ENCODE results near the gene CFAP68. TPM values are rescaled to one million over a fixed set of nuclear protein-coding genes. Genes with fewer than 3 reads are reported as not detected.

CFAP68 gene
- total and polyA plus RNA-seq, 5 donors from 2014 or later, result 8.3 to 44.6 (median 26.6) TPM

DNA sequence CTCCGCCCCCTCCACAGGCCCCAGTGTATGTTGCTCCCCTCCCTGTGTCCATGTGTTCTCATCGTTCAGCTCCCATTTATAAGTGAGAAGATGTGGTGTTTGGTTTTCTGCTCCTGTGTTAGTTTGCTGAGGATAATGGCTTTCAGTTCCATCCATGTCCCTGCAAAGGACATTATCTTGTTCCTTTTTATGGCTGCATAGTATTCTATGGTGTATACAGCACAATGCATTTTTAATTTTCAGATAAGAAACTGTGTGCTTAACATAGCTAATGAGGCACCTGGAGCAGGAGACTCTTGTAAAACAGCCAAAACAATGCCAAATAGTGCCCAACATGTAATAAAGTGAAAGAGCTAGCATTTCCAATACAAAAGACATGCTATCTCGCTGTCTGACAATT lies 29.7 kb upstream of the CFAP68 start:
- Mint-ChIP-seq H3K9me3 (no peaks in the 10 kb centered on the region), H3K4me1 (peaks cover 0 to 3% (median 1%) of the 10 kb centered on the region in 4 donors), H3K27me3 (no peaks in the 10 kb centered on the region), H3K4me3 (no peak overlapping the region), H3K36me3 (peaks cover 40% of the 10 kb centered on the region), H3K27ac (no peak overlapping the region)
- DNase-seq (no peak), ATAC-seq (ENCODE audit: low read depth in 2 of 2) (no peak)
- H3K4me3 ChIP-seq (ENCODE audit: low read depth, low read length), result no peak overlapping the region
- no peaks in the 10 kb centered on the region for H3K27me3 ChIP-seq (ENCODE audit: control insufficient read depth, insufficient read depth, low read length)
- no peaks in the 10 kb centered on the region for H3K4me1 ChIP-seq (ENCODE audit: control insufficient read depth, insufficient read depth, low read length, poor library complexity, severe bottlenecking)
- no peak overlapping the region for H3K27ac ChIP-seq (ENCODE audit: insufficient read depth, low read length, poor library complexity, severe bottlenecking)
- H3K9me3 ChIP-seq (ENCODE audit: control insufficient read depth in 2 of 2, low read length in 2 of 2), result no peaks in the 10 kb centered on the region
- peaks cover 45% of the 10 kb centered on the region for H3K36me3 ChIP-seq (ENCODE audit: control insufficient read depth, insufficient read depth, low read length)

DNA sequence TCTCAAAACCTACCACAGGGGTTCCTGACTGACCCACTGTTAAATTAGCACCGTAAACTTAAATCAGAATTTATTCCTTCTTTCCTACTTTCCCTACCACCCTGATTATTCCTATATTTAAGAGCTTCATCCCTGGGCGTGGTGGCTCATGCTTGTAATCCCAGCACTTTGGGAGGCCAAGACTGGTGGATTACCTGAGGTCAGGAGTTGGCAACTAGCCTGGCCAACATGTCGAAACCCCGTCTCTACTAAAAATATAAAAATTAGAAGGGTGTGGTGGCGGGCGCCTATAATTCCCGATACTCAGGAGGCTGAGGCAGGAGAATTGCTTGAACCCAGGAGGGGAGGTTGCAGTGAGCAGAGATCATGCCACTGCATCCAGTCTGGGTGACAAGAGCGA lies 28.3 kb upstream of the CFAP68 start:
- no peak overlapping the region for H3K4me3 ChIP-seq (ENCODE audit: low read depth, low read length)
- H3K4me1 Mint-ChIP-seq, result peaks cover 0 to 4% (median 1%) of the 10 kb centered on the region in 4 donors
- H3K9me3 Mint-ChIP-seq, result no peaks in the 10 kb centered on the region
- H3K9me3 ChIP-seq (ENCODE audit: control insufficient read depth in 2 of 2, low read length in 2 of 2), result no peaks in the 10 kb centered on the region
- H3K27me3 ChIP-seq (ENCODE audit: control insufficient read depth, insufficient read depth, low read length), result no peaks in the 10 kb centered on the region
- H3K27me3 Mint-ChIP-seq, result no peaks in the 10 kb centered on the region
- H3K36me3 Mint-ChIP-seq, result peaks cover 47% of the 10 kb centered on the region
- DNase-seq (no peak), ATAC-seq (ENCODE audit: low read depth in 2 of 2) (no peak)
- peaks cover 43% of the 10 kb centered on the region for H3K36me3 ChIP-seq (ENCODE audit: control insufficient read depth, insufficient read depth, low read length)
- H3K27ac ChIP-seq (ENCODE audit: insufficient read depth, low read length, poor library complexity, severe bottlenecking), result no peak overlapping the region
- no peak overlapping the region for H3K4me3 Mint-ChIP-seq
- no peaks in the 10 kb centered on the region for H3K4me1 ChIP-seq (ENCODE audit: control insufficient read depth, insufficient read depth, low read length, poor library complexity, severe bottlenecking)
- H3K27ac Mint-ChIP-seq, result no peak overlapping the region

- Mint-ChIP-seq H3K27me3 (no peaks in the 10 kb centered on the region), H3K36me3 (peaks cover 47% of the 10 kb centered on the region), H3K4me3 (no peak overlapping the region), H3K9me3 (no peaks in the 10 kb centered on the region), H3K27ac (no peak overlapping the region), H3K4me1 (peaks cover 0 to 4% (median 1%) of the 10 kb centered on the region in 4 donors)
- DNase-seq (no peak), ATAC-seq (ENCODE audit: low read depth in 2 of 2) (no peak)
- Histone ChIP-seq H3K4me1 (ENCODE audit: control insufficient read depth, insufficient read depth, low read length, poor library complexity, severe bottlenecking) (no peaks in the 10 kb centered on the region), H3K9me3 (ENCODE audit: control insufficient read depth in 2 of 2, low read length in 2 of 2) (no peaks in the 10 kb centered on the region), H3K27me3 (ENCODE audit: control insufficient read depth, insufficient read depth, low read length) (no peaks in the 10 kb centered on the region), H3K27ac (ENCODE audit: insufficient read depth, low read length, poor library complexity, severe bottlenecking) (no peak overlapping the region), H3K4me3 (ENCODE audit: low read depth, low read length) (no peak overlapping the region), H3K36me3 (ENCODE audit: control insufficient read depth, insufficient read depth, low read length) (peaks cover 38% of the 10 kb centered on the region)
Observed at GRCh38 chr11:111851636-111852035, 27.7 kb upstream of the CFAP68 start.

DNA sequence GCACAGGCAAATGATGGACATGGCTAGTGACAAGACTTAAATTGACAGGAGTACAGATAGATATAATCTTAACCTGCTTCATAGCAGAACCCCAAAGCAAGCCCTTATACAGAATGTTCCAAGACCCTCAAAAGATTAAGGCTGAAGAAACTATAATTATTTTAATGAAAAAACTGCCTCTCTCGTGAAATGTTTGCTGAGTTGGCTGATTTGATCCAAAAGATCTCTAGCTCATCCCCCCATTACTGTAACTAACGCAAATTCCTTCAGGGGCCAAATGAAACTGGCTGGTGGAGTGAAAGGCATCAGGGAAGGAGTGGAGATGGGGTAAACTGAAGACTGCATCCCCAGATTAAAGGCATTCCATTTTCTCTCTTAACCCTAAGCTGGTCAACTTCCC lies 27.2 kb upstream of the CFAP68 start:
- no peaks in the 10 kb centered on the region for H3K4me1 ChIP-seq (ENCODE audit: control insufficient read depth, insufficient read depth, low read length, poor library complexity, severe bottlenecking)
- H3K4me1 Mint-ChIP-seq, result peaks cover 0 to 4% (median 1%) of the 10 kb centered on the region in 4 donors
- DNase-seq, result no peak
- no peaks in the 10 kb centered on the region for H3K27me3 ChIP-seq (ENCODE audit: control insufficient read depth, insufficient read depth, low read length)
- no peak for ATAC-seq (ENCODE audit: low read depth in 2 of 2)
- no peaks in the 10 kb centered on the region for H3K27me3 Mint-ChIP-seq
- H3K27ac Mint-ChIP-seq, result no peak overlapping the region
- peaks cover 39% of the 10 kb centered on the region for H3K36me3 ChIP-seq (ENCODE audit: control insufficient read depth, insufficient read depth, low read length)
- no peaks in the 10 kb centered on the region for H3K9me3 Mint-ChIP-seq
- no peak overlapping the region for H3K27ac ChIP-seq (ENCODE audit: insufficient read depth, low read length, poor library complexity, severe bottlenecking)
- peaks cover 48% of the 10 kb centered on the region for H3K36me3 Mint-ChIP-seq
- no peak overlapping the region for H3K4me3 ChIP-seq (ENCODE audit: low read depth, low read length)
- H3K9me3 ChIP-seq (ENCODE audit: control insufficient read depth in 2 of 2, low read length in 2 of 2), result no peaks in the 10 kb centered on the region
- H3K4me3 Mint-ChIP-seq, result no peak overlapping the region

- peaks cover 53% of the 10 kb centered on the region for H3K36me3 Mint-ChIP-seq
- H3K9me3 Mint-ChIP-seq, result no peaks in the 10 kb centered on the region
- H3K27ac Mint-ChIP-seq, result no peak overlapping the region
- H3K4me3 ChIP-seq (ENCODE audit: low read depth, low read length), result no peak overlapping the region
- peaks cover 61% of the 10 kb centered on the region for H3K36me3 ChIP-seq (ENCODE audit: control insufficient read depth, insufficient read depth, low read length)
- ATAC-seq (ENCODE audit: low read depth in 2 of 2) (no peak), DNase-seq (no peak)
- H3K4me1 Mint-ChIP-seq, result peaks cover 0 to 5% (median 2%) of the 10 kb centered on the region in 4 donors
- no peak overlapping the region for H3K4me3 Mint-ChIP-seq
- H3K27me3 Mint-ChIP-seq, result no peaks in the 10 kb centered on the region
- H3K27me3 ChIP-seq (ENCODE audit: control insufficient read depth, insufficient read depth, low read length), result no peaks in the 10 kb centered on the region
- no peaks in the 10 kb centered on the region for H3K4me1 ChIP-seq (ENCODE audit: control insufficient read depth, insufficient read depth, low read length, poor library complexity, severe bottlenecking)
- no peak overlapping the region for H3K27ac ChIP-seq (ENCODE audit: insufficient read depth, low read length, poor library complexity, severe bottlenecking)
- H3K9me3 ChIP-seq (ENCODE audit: control insufficient read depth in 2 of 2, low read length in 2 of 2), result no peaks in the 10 kb centered on the region
Observed at GRCh38 chr11:111855506-111855905, 23.8 kb upstream of the CFAP68 start.

GRCh38 chr11:111860257-111860656 lies 19.1 kb upstream of the CFAP68 start:
- H3K36me3 Mint-ChIP-seq, result peaks cover 51% of the 10 kb centered on the region
- Histone ChIP-seq H3K27ac (ENCODE audit: insufficient read depth, low read length, poor library complexity, severe bottlenecking) (no peak overlapping the region), H3K36me3 (ENCODE audit: control insufficient read depth, insufficient read depth, low read length) (peaks cover 47% of the 10 kb centered on the region), H3K9me3 (ENCODE audit: control insufficient read depth in 2 of 2, low read length in 2 of 2) (no peaks in the 10 kb centered on the region), H3K27me3 (ENCODE audit: control insufficient read depth, insufficient read depth, low read length) (no peaks in the 10 kb centered on the region), H3K4me1 (ENCODE audit: control insufficient read depth, insufficient read depth, low read length, poor library complexity, severe bottlenecking) (no peaks in the 10 kb centered on the region), H3K4me3 (ENCODE audit: low read depth, low read length) (no peak overlapping the region)
- H3K27me3 Mint-ChIP-seq, result no peaks in the 10 kb centered on the region
- H3K4me1 Mint-ChIP-seq, result peaks cover 0 to 9% (median 1%) of the 10 kb centered on the region in 4 donors
- H3K9me3 Mint-ChIP-seq, result no peaks in the 10 kb centered on the region
- ATAC-seq (ENCODE audit: low read depth in 2 of 2), result no peak
- no peak overlapping the region for H3K4me3 Mint-ChIP-seq
- no peak overlapping the region for H3K27ac Mint-ChIP-seq
- no peak for DNase-seq

- no peaks in the 10 kb centered on the region for H3K9me3 ChIP-seq (ENCODE audit: control insufficient read depth in 2 of 2, low read length in 2 of 2)
- H3K4me3 ChIP-seq (ENCODE audit: low read depth, low read length), result peak overlapping the region; percentile 87
- H3K4me1 ChIP-seq (ENCODE audit: control insufficient read depth, insufficient read depth, low read length, poor library complexity, severe bottlenecking), result peaks cover 11% of the 10 kb centered on the region
- ATAC-seq (ENCODE audit: low read depth in 2 of 2) (no peak), DNase-seq (no peak)
- peak overlapping the region; percentile 85 for H3K27ac ChIP-seq (ENCODE audit: insufficient read depth, low read length, poor library complexity, severe bottlenecking)
- no peaks in the 10 kb centered on the region for H3K9me3 Mint-ChIP-seq
- peaks cover 32% of the 10 kb centered on the region for H3K36me3 ChIP-seq (ENCODE audit: control insufficient read depth, insufficient read depth, low read length)
- H3K27ac Mint-ChIP-seq, result peak overlapping the region in 2 of 3 donors; percentile 26 to 95
- no peaks in the 10 kb centered on the region for H3K27me3 ChIP-seq (ENCODE audit: control insufficient read depth, insufficient read depth, low read length)
- H3K36me3 Mint-ChIP-seq, result peaks cover 39% of the 10 kb centered on the region
- H3K4me1 Mint-ChIP-seq, result peaks cover 18 to 37% (median 26%) of the 10 kb centered on the region in 4 donors
- peaks cover 4% of the 10 kb centered on the region for H3K27me3 Mint-ChIP-seq
- H3K4me3 Mint-ChIP-seq, result peak overlapping the region; percentile 28 to 94 (median 66)
Observed at GRCh38 chr11:111870113-111870512, 9.2 kb upstream of the CFAP68 start.

- Mint-ChIP-seq H3K9me3 (no peaks in the 10 kb centered on the region), H3K27ac (peak overlapping the region; percentile 95), H3K27me3 (peaks cover 4% of the 10 kb centered on the region), H3K36me3 (peaks cover 36% of the 10 kb centered on the region), H3K4me1 (peaks cover 18 to 37% (median 25%) of the 10 kb centered on the region in 4 donors), H3K4me3 (peak overlapping the region; percentile 93 to 95 (median 94))
- H3K4me3 ChIP-seq (ENCODE audit: low read depth, low read length), result peak overlapping the region; percentile 87
- peak overlapping the region; percentile 85 for H3K27ac ChIP-seq (ENCODE audit: insufficient read depth, low read length, poor library complexity, severe bottlenecking)
- no peaks in the 10 kb centered on the region for H3K9me3 ChIP-seq (ENCODE audit: control insufficient read depth in 2 of 2, low read length in 2 of 2)
- peaks cover 31% of the 10 kb centered on the region for H3K36me3 ChIP-seq (ENCODE audit: control insufficient read depth, insufficient read depth, low read length)
- H3K4me1 ChIP-seq (ENCODE audit: control insufficient read depth, insufficient read depth, low read length, poor library complexity, severe bottlenecking), result peaks cover 11% of the 10 kb centered on the region
- DNase-seq (no peak), ATAC-seq (ENCODE audit: low read depth in 2 of 2) (no peak)
- no peaks in the 10 kb centered on the region for H3K27me3 ChIP-seq (ENCODE audit: control insufficient read depth, insufficient read depth, low read length)
Observed at GRCh38 chr11:111870522-111870885, 8.8 kb upstream of the CFAP68 start.
